AG04449 (cell line): ENCODE data around the gene SUGCT.
"Not testable (repeated sequence)": the region's sequence is repeated elsewhere in the genome, so short reads cannot be mapped to it uniquely, and the experiment has no call there.

Source experiments
- CTCF ChIA-PET: fragments of 350-600 bp; formaldehyde crosslinking; extraction: SDS; loops from one replicate; lab custom pipeline; 2021; ENCODE audit warnings: antibody characterized with exemption; lab: Yijun Ruan, JAX
- POLR2A ChIA-PET: fragments of 400-600, 350-600 bp; formaldehyde crosslinking; extraction: SDS; loops from one replicate; lab custom pipeline; 2020; ENCODE audit warnings: antibody characterized with exemption, inconsistent platforms; lab: Yijun Ruan, JAX
- DNase-seq: peaks from one replicate; pipeline ENCODE4 v3.0.0-alpha.2; 2010; ENCODE audit warnings: low read depth, low spot score
- H3K4me3 ChIP-seq: 2 replicates; pipeline ENCODE4 v1.5.1; 2011; ENCODE audit warnings: low read depth, mild to moderate bottlenecking, control low read depth, low read length
- TF ChIP-seq, protein P1 (sequence below): IDR thresholded peaks from one replicate; pipeline ENCODE4 v1.5.1; 2011; ENCODE audit warnings: mild to moderate bottlenecking, moderate library complexity, low read length, control low read depth, inconsistent platforms; ENCODE audit not compliant: insufficient read depth; ENCODE audit errors: missing control alignments

Gene SUGCT

DNA sequence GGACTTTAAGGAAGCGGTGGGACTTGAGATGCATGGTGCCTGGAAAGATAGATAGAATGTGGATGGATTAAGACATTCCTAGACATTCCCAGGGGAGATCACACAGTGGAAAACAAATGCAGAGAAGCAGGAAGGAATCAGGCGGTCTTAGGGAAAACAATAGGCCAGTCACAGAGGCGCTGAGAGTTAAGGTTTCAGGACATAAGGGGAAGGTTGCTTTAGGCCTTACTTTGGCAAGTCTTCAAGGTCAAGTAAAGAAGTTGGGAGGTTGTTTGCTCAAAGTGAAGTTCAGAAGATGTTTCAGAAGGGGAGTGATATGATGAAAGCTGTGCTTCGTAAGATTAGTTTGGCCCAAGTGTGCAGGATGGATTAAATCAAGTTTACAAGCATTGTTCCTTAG is 109.4 kb downstream of the SUGCT start:
- CTCF ChIA-PET: no interaction called here
- POLR2A ChIA-PET: no interaction called here
- H3K4me3 ChIP-seq: no peak overlapping the region
- DNase-seq: no peak
- TF ChIP-seq, protein P1, sequence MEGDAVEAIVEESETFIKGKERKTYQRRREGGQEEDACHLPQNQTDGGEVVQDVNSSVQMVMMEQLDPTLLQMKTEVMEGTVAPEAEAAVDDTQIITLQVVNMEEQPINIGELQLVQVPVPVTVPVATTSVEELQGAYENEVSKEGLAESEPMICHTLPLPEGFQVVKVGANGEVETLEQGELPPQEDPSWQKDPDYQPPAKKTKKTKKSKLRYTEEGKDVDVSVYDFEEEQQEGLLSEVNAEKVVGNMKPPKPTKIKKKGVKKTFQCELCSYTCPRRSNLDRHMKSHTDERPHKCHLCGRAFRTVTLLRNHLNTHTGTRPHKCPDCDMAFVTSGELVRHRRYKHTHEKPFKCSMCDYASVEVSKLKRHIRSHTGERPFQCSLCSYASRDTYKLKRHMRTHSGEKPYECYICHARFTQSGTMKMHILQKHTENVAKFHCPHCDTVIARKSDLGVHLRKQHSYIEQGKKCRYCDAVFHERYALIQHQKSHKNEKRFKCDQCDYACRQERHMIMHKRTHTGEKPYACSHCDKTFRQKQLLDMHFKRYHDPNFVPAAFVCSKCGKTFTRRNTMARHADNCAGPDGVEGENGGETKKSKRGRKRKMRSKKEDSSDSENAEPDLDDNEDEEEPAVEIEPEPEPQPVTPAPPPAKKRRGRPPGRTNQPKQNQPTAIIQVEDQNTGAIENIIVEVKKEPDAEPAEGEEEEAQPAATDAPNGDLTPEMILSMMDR: no peak

DNA sequence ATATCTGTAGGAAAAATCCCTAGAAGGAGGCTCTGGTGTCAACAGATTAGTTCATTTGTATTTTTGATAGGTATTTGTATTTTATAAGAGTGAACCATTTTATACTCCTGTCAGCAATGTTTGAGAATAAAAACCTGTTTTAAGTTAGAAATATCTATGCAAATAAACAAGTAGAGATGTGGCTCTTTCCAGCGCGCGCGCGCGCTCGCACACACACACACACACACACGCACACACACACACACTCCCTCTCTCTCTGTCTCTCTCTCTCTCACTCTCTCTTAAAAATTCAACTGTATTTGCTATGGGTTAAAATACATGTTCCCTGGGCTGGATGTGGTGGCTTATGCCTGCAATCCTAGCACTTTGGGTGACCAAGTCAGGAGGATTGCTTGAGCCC is 113.9 kb downstream of the SUGCT start:
- no peak overlapping the region for H3K4me3 ChIP-seq
- ChIA-PET CTCF (no interaction called here), POLR2A (no interaction called here)
- TF ChIP-seq, protein P1: no peak
- DNase-seq: no peak

DNA sequence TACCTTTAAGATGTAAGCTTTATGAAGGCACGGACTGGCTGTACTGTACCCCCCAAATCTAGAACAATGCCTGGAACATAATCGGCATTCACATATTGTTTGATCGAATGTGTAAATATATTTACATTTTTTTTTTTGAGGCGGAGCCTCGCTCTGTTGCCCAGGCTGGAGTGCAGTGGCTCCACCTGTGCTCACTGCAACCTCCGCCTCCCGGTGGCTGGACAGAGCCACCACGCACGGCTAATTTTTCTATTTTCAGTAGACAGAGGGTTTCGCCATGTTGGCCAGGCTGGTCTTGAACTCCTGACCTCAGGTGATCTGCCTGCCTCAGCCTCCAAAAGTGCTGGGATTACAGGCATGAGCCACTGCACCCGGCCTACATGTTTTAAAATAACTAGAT is 118.6 kb downstream of the SUGCT start:
- POLR2A ChIA-PET, DNase-seq, H3K4me3 ChIP-seq: not testable (repeated sequence)
- CTCF ChIA-PET: interaction anchor here (0.9 kb wide), 1 partner anchor 21 kb away, joined by 3 read pairs; no protein-coding TSS in a partner anchor

GRCh38 chr7:40263752-40264390 is 129.1 kb downstream of the SUGCT start:
- no peak for DNase-seq
- ChIA-PET POLR2A (no interaction called here), CTCF (interaction anchor here (1.0 to 1.4 kb wide), 2 partner anchors 8 to 31 kb away, joined by 3 to 4 read pairs; no protein-coding TSS in a partner anchor)
- no peak overlapping the region for H3K4me3 ChIP-seq
- TF ChIP-seq, protein P1: no peak

DNA sequence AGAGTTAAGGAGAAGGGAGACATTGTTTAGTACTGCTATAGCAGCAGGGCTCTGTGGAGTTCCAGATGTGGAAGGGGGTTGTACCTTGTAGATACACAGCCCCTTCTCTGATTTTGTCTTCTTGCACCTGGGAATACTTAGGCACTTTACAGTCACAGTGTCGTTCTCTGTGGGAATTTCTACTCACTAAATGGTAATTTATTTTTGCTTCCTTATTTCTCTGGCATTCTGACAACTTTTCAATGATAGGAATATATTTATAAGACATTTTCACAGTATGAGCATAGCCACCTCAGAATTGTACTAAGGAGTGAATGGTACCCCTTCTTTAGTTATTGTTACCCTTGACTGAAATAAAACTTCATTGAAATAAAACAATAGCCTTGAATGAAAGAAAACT is 132.8 kb downstream of the SUGCT start:
- CTCF ChIA-PET: no interaction called here
- TF ChIP-seq, protein P1: no peak
- no peak overlapping the region for H3K4me3 ChIP-seq
- DNase-seq: no peak
- POLR2A ChIA-PET: no interaction called here

DNA sequence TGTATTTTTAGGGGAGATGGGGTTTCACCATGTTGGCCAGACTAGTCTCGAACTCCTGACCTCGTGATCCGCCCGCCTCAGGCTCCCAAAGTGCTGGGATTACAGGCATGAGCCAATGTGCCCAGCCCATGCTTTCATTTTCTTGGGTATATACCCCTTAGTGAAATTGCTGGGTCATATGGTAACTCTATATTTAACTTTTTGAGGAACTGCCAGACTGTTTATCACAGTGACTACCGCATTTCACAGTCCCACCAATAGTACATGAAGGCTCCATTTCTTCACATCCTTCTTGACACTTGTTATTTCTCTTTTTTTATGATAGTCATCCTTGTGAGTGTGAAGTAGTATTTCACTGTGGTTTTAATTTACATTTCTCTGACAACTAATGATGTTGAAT is 134.0 kb downstream of the SUGCT start:
- CTCF ChIA-PET, H3K4me3 ChIP-seq, POLR2A ChIA-PET, DNase-seq: not testable (repeated sequence)

- TF ChIP-seq, protein P1: no peak
- DNase-seq: no peak
- no peak overlapping the region for H3K4me3 ChIP-seq
- ChIA-PET POLR2A (no interaction called here), CTCF (no interaction called here)
Observed at GRCh38 chr7:40276061-40276460, 141.3 kb downstream of the SUGCT start.
